HCT116 (cell line): ENCODE measurements around the gene ALOX12B. TPM values are rescaled to one million over a fixed set of nuclear protein-coding genes. Genes with fewer than 3 reads are reported as not detected.
A peak's percentile ranks its signal among the peaks of the same experiment; 100 is the strongest.

Experiments
- ATAC-seq: fragments of 200-7000 bp; cut with Tn5 transposase; 2 replicates; pipeline ENCODE4 v1.9.1; 2020; ENCODE audit warnings: mild to moderate bottlenecking, moderate library complexity
- BruUV-seq: library from RNA; stranded (reverse); fragments of 400-500 nt; replicated peaks from 2 replicates; lab custom pipeline; 2021; lab: Mats Ljungman, UMichigan
- CTCF ChIA-PET: fragments of 300-600 bp; sonication (Branson Sonifier 250); formaldehyde crosslinking; loops from one replicate; lab custom pipeline; 2021; ENCODE audit warnings: antibody characterized with exemption; lab: Charles Lee
- POLR2A ChIA-PET: fragments of 300-600, 350-600 bp; sonication (Branson Sonifier 250); formaldehyde crosslinking; loops from one replicate; lab custom pipeline; 2021; ENCODE audit warnings: antibody characterized with exemption; lab: Charles Lee
- RAD21 ChIA-PET, 2 experiments: fragments of 300-600 bp; sonication (Branson Sonifier 250); formaldehyde crosslinking; loops; one replicate each; lab custom pipeline; 2023; ENCODE audit warnings: low total read pairs in 2 of 2; ENCODE audit not compliant: uncharacterized antibody in 2 of 2, unreplicated experiment in 2 of 2, low non-redundant PET in 1 of 2; lab: Charles Lee
- DNase-seq: peaks from one replicate; pipeline ENCODE4 v3.0.0-alpha.2; 2010; ENCODE audit warnings: low read depth, low spot score
- H2AFZ ChIP-seq: fragments of 200-600 bp; shearing (Covaris generic), sonication (generic); 2 replicates; pipeline ENCODE4 v1.6.1; 2017; ENCODE audit warnings: low read depth, mixed run types, mixed read lengths, antibody characterized with exemption, low read length; ENCODE audit not compliant: poor library complexity, severe bottlenecking
- H3K27ac ChIP-seq: 2 replicates; pipeline ENCODE4 v1.5.1; 2012; ENCODE audit warnings: low read depth, low read length
- H3K27me3 ChIP-seq: fragments of 200-600 bp; sonication (generic); 2 replicates; pipeline ENCODE4 v1.6.1; 2016; ENCODE audit warnings: mixed run types, low read length, mixed read lengths; ENCODE audit not compliant: insufficient read depth
- H3K36me3 ChIP-seq, 2 experiments: fragments of 200-500 bp in 1 of 2; fragments of 200-600 bp in 1 of 2; sonication (Bioruptor generic) in 1 of 2; sonication (generic) in 1 of 2; 2 replicates each; pipeline versions ENCODE4 v1.5.1 to v1.6.1; 2014 to 2016; ENCODE audit warnings: low read length in 2 of 2, inconsistent platforms in 1 of 2, mixed read lengths in 1 of 2, mixed run types in 1 of 2; ENCODE audit not compliant: insufficient read depth in 2 of 2, control insufficient read depth in 1 of 2
- H3K4me1 ChIP-seq, 2 experiments: fragments of 200-600 bp in 1 of 2; sonication (generic) in 1 of 2; 2 replicates each; pipeline versions ENCODE4 v1.5.1 to v1.6.1; 2012 to 2017; ENCODE audit warnings: low read length in 2 of 2, inconsistent platforms in 1 of 2, mild to moderate bottlenecking in 1 of 2, mixed read lengths in 1 of 2, mixed run types in 1 of 2, moderate library complexity in 1 of 2; ENCODE audit not compliant: insufficient read depth in 2 of 2, control insufficient read depth in 1 of 2
- H3K4me2 ChIP-seq: fragments of 200-600 bp; sonication (generic); 2 replicates; pipeline ENCODE4 v1.6.1; 2017; ENCODE audit warnings: mixed run types, low read length, mixed read lengths
- H3K4me3 ChIP-seq, 2 experiments: fragments of 200-600 bp in 1 of 2; sonication (generic) in 1 of 2; replicated peaks in 1 of 2; 2 replicates each; pipeline ENCODE4 v1.5.1; 2011 to 2016; ENCODE audit warnings: low read length in 2 of 2, control low read depth in 1 of 2, low read depth in 1 of 2, mild to moderate bottlenecking in 1 of 2, mixed read lengths in 1 of 2, mixed run types in 1 of 2
- H3K79me2 ChIP-seq: fragments of 200-600 bp; sonication (generic); 2 replicates; pipeline ENCODE4 v1.6.1; 2017; ENCODE audit warnings: mild to moderate bottlenecking, mixed run types, low read length, moderate library complexity, mixed read lengths; ENCODE audit not compliant: insufficient read depth
- H3K9ac ChIP-seq: fragments of 200-600 bp; sonication (generic); 2 replicates; pipeline ENCODE4 v1.6.1; 2016; ENCODE audit warnings: low read length, mixed read lengths
- H3K9me2 ChIP-seq: fragments of 200-600 bp; sonication (generic), shearing (Covaris generic); 2 replicates; pipeline ENCODE4 v1.6.1; 2017; ENCODE audit warnings: mixed run types, mild to moderate bottlenecking, moderate library complexity; ENCODE audit not compliant: insufficient read depth
- H3K9me3 ChIP-seq, 2 experiments: fragments of 200-500 bp in 1 of 2; fragments of 200-600 bp in 1 of 2; sonication (Bioruptor generic) in 1 of 2; sonication (generic) in 1 of 2; 2 replicates each; pipeline ENCODE4 v1.6.1; 2014 to 2017; ENCODE audit warnings: low read length in 2 of 2, mixed read lengths in 2 of 2, inconsistent platforms in 1 of 2, low read depth in 1 of 2, mild to moderate bottlenecking in 1 of 2, mixed run types in 1 of 2, moderate library complexity in 1 of 2; ENCODE audit not compliant: control insufficient read depth in 1 of 2, insufficient read depth in 1 of 2
- H4K20me1 ChIP-seq: fragments of 200-600 bp; sonication (generic), shearing (Covaris generic); 2 replicates; pipeline ENCODE4 v1.6.1; 2017; ENCODE audit warnings: mixed run types, mild to moderate bottlenecking, moderate library complexity; ENCODE audit not compliant: insufficient read depth
- ATF3 ChIP-seq: IDR thresholded peaks from 2 replicates; pipeline ENCODE4 v1.6.1; 2012
- CBX3 ChIP-seq: IDR thresholded peaks from 2 replicates; pipeline ENCODE4 v1.6.1; 2012; ENCODE audit warnings: low read depth
- CEBPB ChIP-seq: IDR thresholded peaks from 2 replicates; pipeline ENCODE4 v1.6.1; 2012; ENCODE audit warnings: low read depth
- CTCF ChIP-seq, 3 experiments: fragments of 200-600 bp in 1 of 3; sonication (generic) in 1 of 3; IDR thresholded peaks in 2 of 3; conservative IDR thresholded peaks in 1 of 3; 2 replicates each; pipeline ENCODE4 v1.5.1; 2012 to 2017; ENCODE audit warnings: low read depth in 2 of 3, low read length in 2 of 3, antibody characterized with exemption in 1 of 3, borderline replicate concordance in 1 of 3, control low read depth in 1 of 3, mild to moderate bottlenecking in 1 of 3, mixed read lengths in 1 of 3, mixed run types in 1 of 3, moderate library complexity in 1 of 3; ENCODE audit not compliant: insufficient read depth in 1 of 3
- ELF1 ChIP-seq: IDR thresholded peaks from 2 replicates; pipeline ENCODE4 v1.6.1; 2012; ENCODE audit warnings: low read depth, borderline replicate concordance
- EZH2 ChIP-seq: fragments of 200-600 bp; sonication (generic); IDR thresholded peaks from 2 replicates; pipeline ENCODE4 v1.6.1; 2017; ENCODE audit warnings: antibody characterized with exemption, mixed run types
- EZH2phosphoT487 ChIP-seq: fragments of 200-600 bp; IDR thresholded peaks from 2 replicates; pipeline ENCODE4 v1.6.1; 2018; ENCODE audit warnings: antibody characterized with exemption, borderline replicate concordance
- FOSL1 ChIP-seq: IDR thresholded peaks from 2 replicates; pipeline ENCODE4 v1.6.1; 2012; ENCODE audit warnings: low read depth
- MAX ChIP-seq: IDR thresholded peaks from 2 replicates; pipeline ENCODE4 v1.6.1; 2012
- POLR2A ChIP-seq: IDR thresholded peaks from 2 replicates; pipeline ENCODE4 v1.7.0; 2011; ENCODE audit warnings: borderline replicate concordance; ENCODE audit not compliant: insufficient read depth, insufficient read length; ENCODE audit errors: extremely low read depth
- RAD21 ChIP-seq: IDR thresholded peaks from 2 replicates; pipeline ENCODE4 v1.6.1; 2012; ENCODE audit warnings: low read depth, mild to moderate bottlenecking
- REST ChIP-seq: IDR thresholded peaks from 2 replicates; pipeline ENCODE4 v1.6.1; 2012; ENCODE audit warnings: low read depth
- SIN3A ChIP-seq: IDR thresholded peaks from 2 replicates; pipeline ENCODE4 v1.6.1; 2012; ENCODE audit warnings: low read depth
- SP1 ChIP-seq: IDR thresholded peaks from 2 replicates; pipeline ENCODE4 v1.6.1; 2012; ENCODE audit warnings: low read depth
- SRF ChIP-seq: IDR thresholded peaks from 2 replicates; pipeline ENCODE4 v1.6.1; 2012; ENCODE audit warnings: low read depth
- TCF7L2 ChIP-seq: IDR thresholded peaks from 2 replicates; pipeline ENCODE4 v1.7.0; 2011; ENCODE audit warnings: borderline replicate concordance, inconsistent platforms; ENCODE audit not compliant: insufficient read depth, insufficient read length; ENCODE audit errors: extremely low read depth
- YY1 ChIP-seq: IDR thresholded peaks from 2 replicates; pipeline ENCODE4 v1.6.1; 2011; ENCODE audit warnings: low read length, low read depth, moderate library complexity, mild to moderate bottlenecking; ENCODE audit not compliant: insufficient replicate concordance; ENCODE audit errors: extremely low read depth
- ZBTB33 ChIP-seq: IDR thresholded peaks from 2 replicates; pipeline ENCODE4 v1.6.1; 2011; ENCODE audit warnings: mild to moderate bottlenecking, low read length, moderate library complexity; ENCODE audit not compliant: insufficient replicate concordance; ENCODE audit errors: extremely low read depth
- ZFX ChIP-seq: fragments of 450-650 bp; IDR thresholded peaks from 2 replicates; pipeline ENCODE4 v1.6.1; 2017
- ZNF274 ChIP-seq: fragments of 200-500 bp; sonication (Bioruptor generic); IDR thresholded peaks from 2 replicates; pipeline ENCODE4 v1.6.1; 2014; ENCODE audit warnings: mild to moderate bottlenecking, low read depth, low read length, inconsistent platforms
- intact Hi-C: fragments of 100-400 bp; cut with micrococcal nuclease; formaldehyde crosslinking; loops from 2 replicates; pipeline ENCODE4 v1.10.0; 2022
- total RNA-seq: library from RNA; stranded (reverse); gene quantifications from one replicate; pipeline ENCODE4 v1.2.1, GENCODE V29; 2021; ENCODE audit not compliant: unreplicated experiment

The ALOX12B gene
- total RNA-seq, 1 experiment from 2014 or later = 3.8 TPM

GRCh38 chr17:8123695-8124349 lies 36.3 kb upstream of the ALOX12B start, which contains the start of gene HES7:
TSS of gene HES7 (minus strand) at chr17:8124106. CDS start at chr17:8124084, 22 bp downstream.
- DNase-seq (no peak), ATAC-seq (no peak)
- intact Hi-C loops = loop anchor here (10.0 kb wide), 1 partner anchor 261 kb away; the partner anchor contains the start of gene RPL26
- peak within 1 kb of the TSS; percentile 52 to 61 for H3K4me3 ChIP-seq
- no peaks in the 10 kb centered on the region for H3K36me3 ChIP-seq
- peak within 1 kb of the TSS; percentile 51 for H3K9ac ChIP-seq
- peaks cover 3% of the 10 kb centered on the region; the same call in 1 of the 2 replicates for H4K20me1 ChIP-seq
- no peaks in the 10 kb centered on the region for H3K27me3 ChIP-seq
- peak within 1 kb of the TSS; percentile 92 for H3K4me2 ChIP-seq
- no peaks in the 10 kb centered on the region for H3K9me3 ChIP-seq
- POLR2A ChIA-PET = interaction anchor here (2.5 kb wide), 1 partner anchor 49 kb away, joined by 13 read pairs; no protein-coding TSS in a partner anchor
- no peaks in the 10 kb centered on the region for H3K9me2 ChIP-seq
- no peak within 1 kb of the TSS for H2AFZ ChIP-seq
- RAD21 ChIA-PET = no interaction called here
- TF ChIP-seq ELF1 = no peak
- TF ChIP-seq FOSL1 = no peak
- no peak for TF ChIP-seq ATF3
- TF ChIP-seq EZH2 = no peak
- TF ChIP-seq ZNF274 = no peak
- TF ChIP-seq POLR2A = no peak
- no peak for TF ChIP-seq TCF7L2
- no peak for TF ChIP-seq YY1
- no peak for TF ChIP-seq ZBTB33
- no peak for TF ChIP-seq SRF
- TF ChIP-seq SIN3A = no peak
- TF ChIP-seq SP1 = no peak
- no peak for TF ChIP-seq EZH2phosphoT487
- no peak for TF ChIP-seq MAX
- no peak for TF ChIP-seq CBX3
- no peak for TF ChIP-seq REST
- TF ChIP-seq CEBPB = no peak
- no peak for TF ChIP-seq RAD21
- TF ChIP-seq ZFX = no peak
- TF ChIP-seq CTCF (IDR thresholded peaks at IDR 0.05 in 2 of 3, conservative IDR thresholded peaks at IDR 0.05 in 1 of 3; ENCODE audit: borderline replicate concordance in 1 of 3, insufficient read depth in 1 of 3, low read depth in 2 of 3, low read length in 2 of 3) = no peak
- CTCF ChIA-PET = no interaction called here
- no peak within 1 kb of the TSS for H3K27ac ChIP-seq
- peaks cover 26 to 79% of the 10 kb centered on the region in 2 experiments for H3K4me1 ChIP-seq
- H3K79me2 ChIP-seq = no peaks in the 10 kb centered on the region
- no TSS peak for BruUV-seq
